ENCODE data around the gene PLA2G6. TPM values are rescaled to one million over a fixed set of nuclear protein-coding genes. Genes with fewer than 3 reads are reported as not detected.

The PLA2G6 gene
- total RNA-seq, 1 experiment from 2014 or later, result 29.9 TPM

- Mint-ChIP-seq H3K27me3 (ENCODE audit: low read depth) (no peaks in the 10 kb centered on the region), H3K36me3 (peaks cover 14% of the 10 kb centered on the region), H3K27ac (no peak overlapping the region), H3K4me1 (peaks cover 7% of the 10 kb centered on the region; the same call in 1 of the 2 replicates), H3K4me3 (no peak overlapping the region), H3K9me3 (no peaks in the 10 kb centered on the region)
- DNase-seq (ENCODE audit: low spot score), result no peak
- POLR2A ChIA-PET, result no interaction called here
- CTCF ChIA-PET, result interaction anchor here (0.9 to 1.5 kb wide), 4 partner anchors 53 to 134 kb away, joined by 3 to 7 read pairs (median 4); no protein-coding TSS in a partner anchor
- TF ChIP-seq CDX4 (CRISPR knock-in tag; IDR thresholded peaks at IDR 0.05; ENCODE audit: borderline replicate concordance), result no peak
- no peak for TF ChIP-seq HMGA2 (CRISPR knock-in tag; IDR thresholded peaks at IDR 0.05)
- no peak for TF ChIP-seq ZNF138 (CRISPR knock-in tag; conservative IDR thresholded peaks at IDR 0.05)
- TF ChIP-seq, protein P1, sequence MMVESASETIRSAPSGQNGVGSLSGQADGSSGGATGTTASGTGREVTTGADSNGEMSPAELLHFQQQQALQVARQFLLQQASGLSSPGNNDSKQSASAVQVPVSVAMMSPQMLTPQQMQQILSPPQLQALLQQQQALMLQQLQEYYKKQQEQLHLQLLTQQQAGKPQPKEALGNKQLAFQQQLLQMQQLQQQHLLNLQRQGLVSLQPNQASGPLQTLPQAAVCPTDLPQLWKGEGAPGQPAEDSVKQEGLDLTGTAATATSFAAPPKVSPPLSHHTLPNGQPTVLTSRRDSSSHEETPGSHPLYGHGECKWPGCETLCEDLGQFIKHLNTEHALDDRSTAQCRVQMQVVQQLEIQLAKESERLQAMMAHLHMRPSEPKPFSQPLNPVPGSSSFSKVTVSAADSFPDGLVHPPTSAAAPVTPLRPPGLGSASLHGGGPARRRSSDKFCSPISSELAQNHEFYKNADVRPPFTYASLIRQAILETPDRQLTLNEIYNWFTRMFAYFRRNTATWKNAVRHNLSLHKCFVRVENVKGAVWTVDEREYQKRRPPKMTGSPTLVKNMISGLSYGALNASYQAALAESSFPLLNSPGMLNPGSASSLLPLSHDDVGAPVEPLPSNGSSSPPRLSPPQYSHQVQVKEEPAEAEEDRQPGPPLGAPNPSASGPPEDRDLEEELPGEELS (CRISPR knock-in tag; IDR thresholded peaks at IDR 0.05), result no peak
- TF ChIP-seq CTCF (IDR thresholded peaks at IDR 0.05), result no peak
- TF ChIP-seq TCF7 (CRISPR knock-in tag; IDR thresholded peaks at IDR 0.05; ENCODE audit: low read depth), result no peak
- no peak for TF ChIP-seq TEAD4 (CRISPR knock-in tag; IDR thresholded peaks at IDR 0.05)
- TF ChIP-seq, protein P2, sequence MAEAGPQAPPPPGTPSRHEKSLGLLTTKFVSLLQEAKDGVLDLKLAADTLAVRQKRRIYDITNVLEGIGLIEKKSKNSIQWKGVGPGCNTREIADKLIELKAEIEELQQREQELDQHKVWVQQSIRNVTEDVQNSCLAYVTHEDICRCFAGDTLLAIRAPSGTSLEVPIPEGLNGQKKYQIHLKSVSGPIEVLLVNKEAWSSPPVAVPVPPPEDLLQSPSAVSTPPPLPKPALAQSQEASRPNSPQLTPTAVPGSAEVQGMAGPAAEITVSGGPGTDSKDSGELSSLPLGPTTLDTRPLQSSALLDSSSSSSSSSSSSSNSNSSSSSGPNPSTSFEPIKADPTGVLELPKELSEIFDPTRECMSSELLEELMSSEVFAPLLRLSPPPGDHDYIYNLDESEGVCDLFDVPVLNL (CRISPR knock-in tag; IDR thresholded peaks at IDR 0.05; ENCODE audit: borderline replicate concordance, low read depth), result no peak
- TF ChIP-seq, protein P3, sequence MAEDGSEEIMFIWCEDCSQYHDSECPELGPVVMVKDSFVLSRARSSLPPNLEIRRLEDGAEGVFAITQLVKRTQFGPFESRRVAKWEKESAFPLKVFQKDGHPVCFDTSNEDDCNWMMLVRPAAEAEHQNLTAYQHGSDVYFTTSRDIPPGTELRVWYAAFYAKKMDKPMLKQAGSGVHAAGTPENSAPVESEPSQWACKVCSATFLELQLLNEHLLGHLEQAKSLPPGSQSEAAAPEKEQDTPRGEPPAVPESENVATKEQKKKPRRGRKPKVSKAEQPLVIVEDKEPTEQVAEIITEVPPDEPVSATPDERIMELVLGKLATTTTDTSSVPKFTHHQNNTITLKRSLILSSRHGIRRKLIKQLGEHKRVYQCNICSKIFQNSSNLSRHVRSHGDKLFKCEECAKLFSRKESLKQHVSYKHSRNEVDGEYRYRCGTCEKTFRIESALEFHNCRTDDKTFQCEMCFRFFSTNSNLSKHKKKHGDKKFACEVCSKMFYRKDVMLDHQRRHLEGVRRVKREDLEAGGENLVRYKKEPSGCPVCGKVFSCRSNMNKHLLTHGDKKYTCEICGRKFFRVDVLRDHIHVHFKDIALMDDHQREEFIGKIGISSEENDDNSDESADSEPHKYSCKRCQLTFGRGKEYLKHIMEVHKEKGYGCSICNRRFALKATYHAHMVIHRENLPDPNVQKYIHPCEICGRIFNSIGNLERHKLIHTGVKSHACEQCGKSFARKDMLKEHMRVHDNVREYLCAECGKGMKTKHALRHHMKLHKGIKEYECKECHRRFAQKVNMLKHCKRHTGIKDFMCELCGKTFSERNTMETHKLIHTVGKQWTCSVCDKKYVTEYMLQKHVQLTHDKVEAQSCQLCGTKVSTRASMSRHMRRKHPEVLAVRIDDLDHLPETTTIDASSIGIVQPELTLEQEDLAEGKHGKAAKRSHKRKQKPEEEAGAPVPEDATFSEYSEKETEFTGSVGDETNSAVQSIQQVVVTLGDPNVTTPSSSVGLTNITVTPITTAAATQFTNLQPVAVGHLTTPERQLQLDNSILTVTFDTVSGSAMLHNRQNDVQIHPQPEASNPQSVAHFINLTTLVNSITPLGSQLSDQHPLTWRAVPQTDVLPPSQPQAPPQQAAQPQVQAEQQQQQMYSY (CRISPR knock-in tag; IDR thresholded peaks at IDR 0.05), result no peak
- TF ChIP-seq NFATC4 (CRISPR knock-in tag; IDR thresholded peaks at IDR 0.05), result no peak
- TF ChIP-seq ZSCAN18 (CRISPR knock-in tag; IDR thresholded peaks at IDR 0.05), result no peak
- no peak for ATAC-seq
Measured at GRCh38 chr22:38167988-38168407, 13.6 kb downstream of the PLA2G6 start.

DNA sequence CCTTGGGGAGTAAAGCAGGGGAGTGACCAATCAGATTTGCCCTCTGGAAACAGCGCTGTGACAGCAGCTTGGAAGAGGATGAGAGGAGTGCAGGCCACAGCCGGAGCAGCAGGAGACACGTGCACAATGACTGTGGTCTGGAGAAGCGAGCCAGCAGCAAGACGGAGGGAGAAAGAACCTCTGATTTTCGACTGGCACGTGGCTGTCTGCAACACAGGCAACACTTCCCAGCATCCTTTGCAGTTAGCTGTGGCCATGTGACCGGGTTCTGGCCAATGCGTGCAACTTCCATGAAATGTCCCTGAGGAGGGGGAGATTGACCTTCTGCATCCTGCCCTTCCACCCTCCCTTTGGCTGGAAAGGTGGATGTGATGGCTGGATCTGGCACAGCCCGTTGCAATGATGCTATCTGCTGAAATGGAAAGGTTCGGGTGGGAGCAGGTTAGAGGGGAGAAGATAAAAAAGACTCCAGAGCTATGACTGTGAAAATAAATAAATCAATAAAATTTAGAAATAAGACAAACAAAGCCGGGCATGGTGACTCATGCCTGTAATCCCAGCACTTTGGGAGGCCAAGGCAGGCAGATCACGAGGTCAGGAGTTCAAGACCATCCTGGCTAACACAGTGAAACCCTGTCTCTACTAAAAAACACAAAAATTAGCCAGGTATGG is 15.6 kb downstream of the PLA2G6 start:
- H3K9me3 Mint-ChIP-seq, result no peaks in the 10 kb centered on the region
- no peak for ATAC-seq
- H3K36me3 Mint-ChIP-seq, result peaks cover 14% of the 10 kb centered on the region
- POLR2A ChIA-PET, result no interaction called here
- CTCF ChIA-PET, result interaction anchor here (1.1 to 1.5 kb wide), 2 partner anchors 52 to 114 kb away, joined by 3 to 4 read pairs; no protein-coding TSS in a partner anchor
- TF ChIP-seq, protein P4, sequence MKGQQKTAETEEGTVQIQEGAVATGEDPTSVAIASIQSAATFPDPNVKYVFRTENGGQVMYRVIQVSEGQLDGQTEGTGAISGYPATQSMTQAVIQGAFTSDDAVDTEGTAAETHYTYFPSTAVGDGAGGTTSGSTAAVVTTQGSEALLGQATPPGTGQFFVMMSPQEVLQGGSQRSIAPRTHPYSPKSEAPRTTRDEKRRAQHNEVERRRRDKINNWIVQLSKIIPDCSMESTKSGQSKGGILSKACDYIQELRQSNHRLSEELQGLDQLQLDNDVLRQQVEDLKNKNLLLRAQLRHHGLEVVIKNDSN (CRISPR knock-in tag; IDR thresholded peaks at IDR 0.05), result peak; percentile 70
- TF ChIP-seq RORB (CRISPR knock-in tag; IDR thresholded peaks at IDR 0.05), result no peak
- TF ChIP-seq, protein P5, sequence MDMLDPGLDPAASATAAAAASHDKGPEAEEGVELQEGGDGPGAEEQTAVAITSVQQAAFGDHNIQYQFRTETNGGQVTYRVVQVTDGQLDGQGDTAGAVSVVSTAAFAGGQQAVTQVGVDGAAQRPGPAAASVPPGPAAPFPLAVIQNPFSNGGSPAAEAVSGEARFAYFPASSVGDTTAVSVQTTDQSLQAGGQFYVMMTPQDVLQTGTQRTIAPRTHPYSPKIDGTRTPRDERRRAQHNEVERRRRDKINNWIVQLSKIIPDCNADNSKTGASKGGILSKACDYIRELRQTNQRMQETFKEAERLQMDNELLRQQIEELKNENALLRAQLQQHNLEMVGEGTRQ (CRISPR knock-in tag; IDR thresholded peaks at IDR 0.05), result peak; percentile 78
- TF ChIP-seq GTF2I (CRISPR knock-in tag; conservative IDR thresholded peaks at IDR 0.05), result no peak
- H3K4me3 Mint-ChIP-seq, result no peak overlapping the region
- no peaks in the 10 kb centered on the region for H3K27me3 Mint-ChIP-seq (ENCODE audit: low read depth)
- DNase-seq (ENCODE audit: low spot score), result no peak
- H3K27ac Mint-ChIP-seq, result no peak overlapping the region
- peaks cover 3% of the 10 kb centered on the region; the same call in 1 of the 2 replicates for H3K4me1 Mint-ChIP-seq
